Activated CD4-positive, alpha-beta T cell treated with anti-CD3 and anti-CD28 coated beads, Interleukin-2, amount 50 U/mL, for 16 hours (primary cell): ENCODE data around the gene WIPF3.

Experiments
- DNase-seq: peaks from one replicate; pipeline ENCODE4 v3.0.0-alpha.2; 2020

Gene WIPF3

DNA sequence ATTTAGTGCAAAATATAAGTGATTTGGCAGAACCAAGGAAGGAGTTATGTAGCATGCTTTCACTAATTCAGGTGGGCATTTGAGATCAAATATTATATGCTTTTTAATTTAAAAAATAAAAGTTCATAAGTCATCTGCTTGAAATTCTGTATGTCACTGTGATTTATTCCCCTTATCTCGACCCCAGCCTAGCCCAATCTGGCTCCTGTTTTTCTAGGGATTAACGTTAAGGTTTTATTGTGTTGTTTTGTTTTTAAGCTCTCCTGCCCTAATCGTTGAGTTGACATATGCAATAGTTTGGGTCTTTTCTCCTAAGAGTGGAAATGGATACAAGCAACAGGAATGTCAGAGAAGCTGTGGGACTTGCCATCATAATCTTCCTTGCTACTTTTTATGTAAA is 42.6 kb downstream of the WIPF3 start:
- DNase-seq: no peak

DNA sequence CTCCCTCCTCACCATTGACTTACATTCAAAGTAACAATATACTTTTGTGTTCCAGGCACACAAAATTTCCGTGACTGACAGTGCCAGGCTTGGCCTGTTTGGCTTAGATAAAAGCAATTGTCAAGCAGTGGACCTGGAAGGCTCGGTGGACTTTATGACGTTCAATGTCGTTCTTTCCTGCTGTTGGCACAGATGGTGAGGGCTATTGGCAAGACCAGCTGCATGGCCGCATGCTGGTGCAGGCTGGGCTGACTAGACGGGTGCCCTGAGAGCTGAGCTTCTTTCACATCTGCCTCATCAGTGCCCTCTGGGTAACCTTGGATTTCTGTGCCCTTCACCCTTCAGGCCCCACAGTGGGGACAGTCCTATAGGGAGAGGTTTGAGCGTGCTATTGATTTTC is 45.2 kb downstream of the WIPF3 start:
- no peak for DNase-seq

DNA sequence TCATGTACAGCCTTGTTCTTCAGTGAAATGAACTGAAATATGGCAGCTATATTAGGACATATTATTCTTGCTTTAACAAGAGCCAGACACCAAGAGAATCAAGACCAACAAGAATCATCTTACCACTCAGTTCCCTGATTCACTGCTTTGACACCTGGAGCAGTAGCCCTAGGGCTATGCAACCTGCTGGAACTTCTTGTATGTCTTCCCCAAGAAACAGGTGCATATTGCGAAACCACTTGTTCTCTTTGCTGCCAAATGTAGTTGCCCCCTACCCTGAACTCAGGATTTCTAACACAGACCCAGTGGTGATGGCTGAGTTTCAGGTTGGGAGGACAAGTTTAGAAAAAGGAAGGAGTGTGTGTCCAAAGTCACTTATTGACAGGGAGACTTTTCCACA is 46.1 kb downstream of the WIPF3 start:
- DNase-seq: no peak

DNA sequence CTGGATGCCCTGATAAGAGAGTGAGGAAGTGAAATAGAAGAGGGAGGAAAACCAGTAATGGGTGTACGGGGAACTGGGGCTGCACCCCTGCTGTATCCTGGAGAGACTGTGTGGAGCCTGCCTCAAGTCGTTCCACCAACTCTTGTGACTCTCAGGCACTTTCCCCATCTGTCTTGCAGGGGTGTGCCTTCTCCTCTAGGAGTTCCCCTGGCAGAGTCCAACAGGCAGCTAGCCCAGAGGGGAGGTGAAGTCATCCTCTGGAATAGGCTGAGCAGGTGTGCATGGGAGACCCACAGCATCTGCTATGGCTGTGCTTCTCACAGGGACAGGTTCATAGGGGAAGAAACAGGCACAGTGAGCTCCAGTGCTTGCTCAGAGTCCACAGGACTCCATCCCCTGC is 46.8 kb downstream of the WIPF3 start:
- DNase-seq: no peak

DNA sequence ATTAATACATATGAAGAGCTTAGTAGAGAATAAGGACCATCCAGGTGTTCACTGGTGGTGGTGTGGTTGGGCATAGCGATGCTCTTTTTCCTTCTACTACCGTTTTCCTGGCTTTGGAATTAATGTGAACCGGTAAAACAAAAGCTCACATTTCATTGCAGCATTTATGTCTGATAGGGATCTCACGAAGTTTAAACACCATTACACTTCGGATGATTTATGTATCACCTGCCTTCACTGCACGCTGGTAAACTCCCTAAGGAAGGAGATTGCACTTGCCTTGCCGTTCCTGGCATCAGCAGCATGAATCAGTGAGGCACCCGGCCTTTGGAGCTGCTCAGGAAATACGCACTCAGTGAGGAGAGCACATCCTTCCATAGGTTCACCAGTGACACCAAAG is 47.5 kb downstream of the WIPF3 start:
- no peak for DNase-seq

DNA sequence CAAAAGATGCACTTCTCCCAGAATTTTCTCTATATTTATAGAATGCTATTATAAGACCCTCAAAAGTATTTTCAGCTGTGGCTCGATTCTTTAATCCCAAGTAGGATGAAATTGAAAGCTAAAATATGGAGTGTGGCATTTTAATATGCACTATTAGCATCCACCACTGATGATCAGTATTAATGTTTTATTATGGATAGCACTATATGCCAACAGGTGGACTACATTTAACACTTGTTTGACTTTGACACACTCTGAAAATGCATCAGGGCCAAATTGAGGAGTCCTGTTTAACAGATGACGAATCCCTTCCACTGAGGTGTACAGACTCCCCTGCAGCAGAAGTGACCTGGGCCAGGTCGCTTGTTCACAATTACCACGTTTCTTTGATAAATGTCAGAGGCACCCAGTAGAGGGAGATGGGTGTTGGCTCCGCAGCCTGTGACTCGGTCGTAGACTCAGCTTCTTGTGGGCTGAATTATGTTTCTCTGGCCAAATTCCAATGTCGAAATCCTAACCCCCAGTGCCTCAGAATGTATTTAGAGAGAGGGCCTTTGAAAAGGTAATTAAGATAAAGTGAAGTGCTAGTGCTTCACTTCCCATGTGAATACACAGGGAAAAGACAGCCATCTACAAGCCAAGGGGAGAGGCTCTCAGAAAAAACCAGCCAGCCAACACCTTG is 48.1 kb downstream of the WIPF3 start:
- no peak for DNase-seq

DNA sequence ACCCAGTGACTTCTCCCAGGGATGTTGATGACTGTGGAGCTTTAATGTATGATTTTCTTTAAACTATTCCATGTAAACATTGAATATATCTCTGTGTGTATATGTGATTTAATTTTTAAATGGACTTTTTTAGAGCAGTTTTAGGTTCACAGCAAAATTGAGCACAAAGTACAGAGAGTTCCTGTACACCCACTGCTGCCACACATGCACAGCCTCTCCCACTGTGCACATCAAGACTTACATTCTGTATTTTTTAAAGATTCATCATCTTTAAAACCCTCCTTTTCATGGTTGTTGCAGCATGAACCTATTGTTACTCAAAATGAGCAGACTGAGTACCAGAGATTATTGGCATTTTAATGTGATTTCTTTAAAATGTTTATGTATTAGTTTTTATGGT is 51.3 kb downstream of the WIPF3 start:
- no peak for DNase-seq

DNA sequence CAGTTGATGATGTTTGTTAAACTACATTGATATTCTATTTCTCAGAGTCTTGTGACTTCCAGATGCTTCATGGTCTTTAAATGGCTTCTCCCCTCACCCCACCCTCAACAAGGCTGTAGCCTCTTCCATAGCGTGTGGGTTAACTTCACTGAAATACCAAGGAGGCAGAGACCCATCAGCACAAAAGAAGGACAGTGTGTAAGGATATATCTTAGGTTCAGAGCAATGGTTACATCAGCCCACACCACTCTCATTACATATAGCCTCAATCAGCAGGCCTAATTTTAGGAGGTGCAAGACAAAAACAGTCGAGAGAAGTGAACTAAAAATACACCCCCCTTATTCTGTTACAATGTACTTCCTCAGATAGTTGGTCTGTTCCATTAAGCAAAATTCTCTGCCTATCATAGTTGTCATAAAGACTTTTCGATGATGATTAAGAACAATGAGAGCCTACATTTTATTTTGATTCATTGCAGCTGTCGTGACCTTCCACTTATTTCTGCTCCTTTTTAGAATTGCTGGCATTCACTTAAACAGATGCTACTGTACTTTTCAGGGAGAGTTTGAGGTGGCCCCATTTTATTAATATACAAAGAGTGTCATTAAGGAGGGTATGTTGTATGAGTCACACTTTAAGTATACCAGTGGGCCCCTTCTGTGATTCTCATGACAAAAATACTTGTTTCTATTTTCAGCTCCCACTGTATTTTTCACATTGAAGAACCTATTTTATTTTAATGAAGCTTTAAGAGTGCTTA is 52.1 kb downstream of the WIPF3 start:
- no peak for DNase-seq

DNA sequence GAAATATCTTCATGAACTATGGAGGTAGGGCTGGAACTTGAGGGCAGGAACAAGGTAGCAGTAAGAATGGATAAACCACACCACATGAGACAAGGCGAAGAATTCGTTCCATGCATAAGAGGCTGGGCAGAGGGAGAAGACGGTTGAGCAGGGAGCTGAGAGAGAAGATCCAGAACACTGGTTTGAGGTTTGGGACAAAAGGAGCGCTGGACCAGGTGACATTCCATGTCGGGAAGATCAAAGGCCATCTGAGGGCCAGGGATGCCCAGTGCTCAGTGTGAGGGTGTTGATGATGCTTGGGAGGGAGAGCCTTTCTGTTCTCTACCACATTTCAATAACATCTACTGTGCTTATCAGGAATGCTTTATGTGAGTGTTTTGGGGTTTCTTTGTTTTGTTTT is 52.8 kb downstream of the WIPF3 start:
- no peak for DNase-seq

DNA sequence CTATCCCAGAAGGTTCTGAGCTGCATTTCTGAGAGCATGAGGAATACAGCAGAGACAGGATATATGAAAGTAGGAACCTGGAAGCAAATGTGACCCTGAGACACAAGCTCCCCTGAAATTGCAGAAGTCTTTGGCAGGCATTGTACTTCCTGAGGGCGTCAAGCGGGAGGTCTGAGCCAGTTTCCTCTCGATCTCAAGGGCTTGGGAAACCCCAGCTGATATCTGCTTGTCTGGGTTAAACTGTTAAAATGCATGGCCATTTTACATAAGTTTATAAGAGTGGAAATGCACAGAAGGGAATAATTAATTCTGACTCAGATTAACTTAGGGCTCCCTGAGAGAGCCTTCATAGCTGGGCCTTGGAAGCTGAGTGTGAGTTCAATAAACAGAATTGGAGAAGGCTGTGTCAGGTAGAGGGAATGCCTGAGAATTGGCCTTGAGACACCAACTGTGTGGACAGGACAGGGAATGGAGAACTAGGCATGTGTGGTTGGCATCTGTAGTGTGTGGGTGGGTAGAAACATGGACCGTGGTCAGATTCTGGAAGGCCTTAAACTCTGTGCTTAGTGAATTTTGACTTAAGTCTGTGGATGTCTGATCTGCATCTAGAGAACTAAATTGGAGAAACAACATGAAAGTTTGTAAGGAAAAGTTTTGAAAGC is 53.3 kb downstream of the WIPF3 start:
- DNase-seq: no peak

DNA sequence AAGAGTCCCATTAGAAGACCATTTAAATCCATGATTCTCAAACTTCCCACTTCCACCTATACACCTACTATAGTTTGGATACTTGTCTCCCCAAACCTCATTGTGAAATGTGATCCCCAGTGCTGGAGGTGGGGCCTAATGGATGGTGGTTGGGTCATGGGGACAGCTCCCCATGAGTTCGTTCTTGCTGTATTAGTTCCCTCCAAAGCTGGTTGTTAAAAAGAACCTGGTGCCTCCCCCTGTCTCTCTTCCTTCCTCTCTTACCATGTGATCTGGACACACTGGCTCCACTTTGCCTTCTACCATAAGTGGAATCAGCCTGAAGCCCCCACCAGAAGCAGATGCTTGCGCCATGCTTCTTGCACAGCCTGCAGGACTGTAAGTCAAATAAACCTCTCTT is 53.9 kb downstream of the WIPF3 start:
- DNase-seq: no peak

DNA sequence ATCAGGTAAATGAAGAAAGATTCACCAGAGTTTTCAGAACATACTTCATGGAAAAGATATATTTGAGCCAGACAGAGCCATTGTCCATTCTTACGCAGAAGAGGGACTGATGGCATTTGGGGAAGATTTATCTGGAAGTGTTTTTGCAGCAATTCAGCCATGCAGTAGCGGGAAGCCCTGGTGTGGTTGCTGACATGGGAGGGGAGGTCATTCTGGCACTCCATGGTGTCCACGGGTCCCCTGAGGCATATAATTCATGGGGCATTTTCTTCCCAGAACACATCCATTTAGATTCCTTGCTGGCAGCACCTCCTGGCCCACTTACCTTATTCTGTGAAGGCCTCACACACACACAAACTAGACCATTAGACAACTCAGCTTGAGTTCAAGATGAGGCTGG is 55.6 kb downstream of the WIPF3 start:
- DNase-seq: no peak

DNA sequence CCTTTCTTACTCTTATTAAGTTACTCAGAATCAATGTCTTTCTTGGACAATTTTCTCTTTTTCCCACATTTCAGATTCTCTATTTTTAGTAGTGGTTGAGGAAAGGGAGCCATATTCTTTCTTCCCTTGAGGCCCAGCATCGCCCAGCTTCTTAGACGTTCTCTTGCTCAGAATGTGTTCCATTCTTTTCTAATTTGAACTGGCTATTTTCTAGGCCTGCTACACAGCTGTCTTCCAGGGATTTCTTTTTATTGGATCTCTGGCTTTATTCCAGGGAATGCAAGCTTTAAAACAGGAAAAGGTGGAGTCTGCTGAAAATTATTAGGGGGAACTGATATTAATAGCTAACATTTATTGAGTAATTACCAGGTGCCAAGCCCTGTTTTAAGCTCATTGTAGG is 58.3 kb downstream of the WIPF3 start:
- no peak for DNase-seq

DNA sequence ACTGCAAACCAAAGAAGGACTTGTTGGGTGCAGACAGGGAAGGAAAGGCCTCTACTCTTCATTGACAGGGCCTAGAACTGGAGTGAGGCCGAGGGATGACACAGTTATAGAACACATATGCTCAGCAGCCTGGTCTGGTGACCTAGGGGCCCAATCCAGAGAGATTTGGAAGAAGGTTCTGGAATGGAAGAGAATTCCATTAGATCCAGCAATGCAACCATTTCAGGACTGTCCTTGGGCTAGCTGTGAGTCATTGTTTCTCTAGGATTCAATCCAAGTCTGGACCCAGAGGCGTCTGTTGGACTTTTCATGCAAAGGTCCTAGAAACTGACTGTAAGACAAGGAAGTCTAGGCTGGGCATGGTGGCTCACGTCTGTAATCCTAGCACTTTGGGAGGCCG is 59.2 kb downstream of the WIPF3 start:
- no peak for DNase-seq

DNA sequence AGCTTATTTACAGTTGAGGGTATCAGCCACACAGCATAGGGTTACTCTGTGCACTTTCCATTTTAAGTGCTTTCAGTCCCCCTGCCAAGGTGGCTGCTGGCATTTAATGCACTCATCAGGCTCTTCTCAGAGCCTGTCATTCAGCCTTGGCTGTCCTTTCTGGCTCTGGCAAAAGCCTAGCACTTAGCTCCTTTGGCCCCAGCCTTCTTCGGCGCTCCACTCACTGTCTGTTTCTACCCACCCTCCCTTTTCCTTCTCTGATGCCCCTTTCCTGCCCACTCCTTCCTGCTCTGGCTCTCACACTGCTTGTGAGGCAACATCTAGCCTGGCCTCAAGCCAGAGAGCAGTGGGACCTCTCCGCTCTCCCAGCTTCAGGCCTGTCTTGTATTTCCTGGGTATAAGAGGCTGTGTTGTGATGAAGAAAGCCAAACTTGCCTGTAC is 60.2 kb downstream of the WIPF3 start:
- no peak for DNase-seq

DNA sequence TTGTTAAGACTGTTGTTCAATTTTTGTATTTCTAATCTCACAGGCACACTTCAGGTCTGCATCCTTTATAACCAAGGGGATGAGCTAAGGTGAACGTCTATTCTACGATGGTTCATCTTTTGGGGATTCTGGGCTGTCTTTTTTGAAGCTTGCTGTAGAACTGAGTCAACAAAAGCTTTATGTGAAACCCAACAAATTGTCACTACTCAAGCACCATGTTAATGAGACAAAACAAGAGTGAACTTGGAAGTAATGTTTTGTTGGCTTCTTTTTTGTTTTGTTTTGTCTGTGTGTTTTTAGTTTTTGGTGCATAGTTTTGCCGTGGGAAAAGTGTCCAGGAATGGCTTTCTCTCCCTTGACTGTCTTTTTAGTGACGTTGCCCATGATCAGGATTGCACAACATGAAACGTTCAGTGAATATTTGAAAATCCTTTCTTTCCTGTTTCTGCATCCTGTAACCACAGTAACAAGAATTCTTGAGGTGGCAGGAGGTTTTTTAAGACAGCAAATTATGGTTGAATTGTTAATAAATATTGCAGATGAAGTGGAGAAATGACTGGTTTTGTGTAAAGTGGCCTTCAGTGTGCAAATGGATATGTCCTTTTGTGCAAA is 65.6 kb downstream of the WIPF3 start:
- no peak for DNase-seq

DNA sequence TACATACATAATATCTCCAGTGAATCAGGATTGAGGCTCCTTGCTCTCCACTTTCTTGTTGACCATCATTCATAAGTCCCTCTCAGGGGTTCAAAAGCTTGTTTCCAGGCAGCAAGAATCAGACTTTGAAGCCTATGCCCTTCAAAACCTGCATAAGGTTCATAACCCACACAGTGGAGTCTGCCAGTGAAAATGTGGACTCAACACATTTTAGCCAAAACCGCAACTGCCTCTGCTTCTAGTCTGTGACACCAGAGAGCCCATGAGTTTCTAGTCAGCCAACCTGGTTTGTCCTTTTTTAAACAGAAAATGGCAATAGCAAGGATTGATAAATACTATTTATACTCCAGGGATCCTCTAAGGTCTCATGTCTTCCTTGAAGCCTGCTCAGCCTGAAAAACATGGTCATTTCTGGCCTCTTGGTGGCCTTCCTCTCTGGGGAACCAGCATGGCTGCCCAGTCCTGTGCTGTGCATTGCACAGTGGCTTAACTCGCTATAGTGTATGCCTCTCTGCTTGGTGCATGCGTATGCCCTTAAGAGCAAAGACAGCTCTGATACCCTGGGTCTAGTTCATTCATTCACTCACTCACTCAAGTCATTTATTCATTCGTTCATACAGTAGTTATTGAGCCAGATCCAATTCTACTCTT is 67.5 kb downstream of the WIPF3 start:
- DNase-seq: no peak

DNA sequence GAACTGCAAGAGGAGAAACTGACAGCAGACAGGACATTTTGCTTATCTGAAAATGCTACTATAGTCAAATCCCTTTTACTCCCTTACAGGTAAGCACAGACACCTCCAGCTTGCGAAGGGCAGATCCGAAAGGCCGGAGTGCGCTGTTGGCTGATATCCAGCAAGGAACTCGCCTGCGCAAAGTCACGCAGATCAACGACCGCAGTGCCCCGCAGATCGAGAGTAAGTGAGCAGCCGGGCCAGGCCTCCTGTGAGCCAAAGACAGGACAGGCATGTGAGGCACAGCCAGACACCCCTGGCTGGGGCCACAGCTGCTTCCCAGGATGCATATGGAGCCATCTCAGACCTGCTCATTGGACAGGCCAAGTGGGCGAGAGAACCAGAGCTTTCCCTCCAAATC is 69.4 kb downstream of the WIPF3 start:
- no peak for DNase-seq

DNA sequence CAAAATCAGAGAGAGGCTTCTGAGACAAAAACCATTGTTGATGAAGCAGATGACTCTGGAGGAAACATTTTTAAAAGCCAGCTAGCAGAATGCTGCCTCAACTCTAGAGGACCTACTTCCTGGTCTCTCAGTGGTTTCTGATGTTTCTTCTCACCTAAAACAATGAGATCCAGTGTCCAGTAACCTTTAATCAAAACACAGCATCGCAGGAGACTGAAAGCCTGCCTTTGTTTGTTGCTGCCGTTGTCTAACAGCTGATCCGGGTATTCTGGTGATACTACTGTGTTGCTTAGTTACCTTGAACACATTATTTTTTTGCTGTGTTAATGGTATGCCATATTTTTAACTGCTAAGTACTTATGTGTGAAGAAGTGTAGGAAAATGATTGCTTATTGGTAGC is 70.9 kb downstream of the WIPF3 start:
- DNase-seq: no peak

DNA sequence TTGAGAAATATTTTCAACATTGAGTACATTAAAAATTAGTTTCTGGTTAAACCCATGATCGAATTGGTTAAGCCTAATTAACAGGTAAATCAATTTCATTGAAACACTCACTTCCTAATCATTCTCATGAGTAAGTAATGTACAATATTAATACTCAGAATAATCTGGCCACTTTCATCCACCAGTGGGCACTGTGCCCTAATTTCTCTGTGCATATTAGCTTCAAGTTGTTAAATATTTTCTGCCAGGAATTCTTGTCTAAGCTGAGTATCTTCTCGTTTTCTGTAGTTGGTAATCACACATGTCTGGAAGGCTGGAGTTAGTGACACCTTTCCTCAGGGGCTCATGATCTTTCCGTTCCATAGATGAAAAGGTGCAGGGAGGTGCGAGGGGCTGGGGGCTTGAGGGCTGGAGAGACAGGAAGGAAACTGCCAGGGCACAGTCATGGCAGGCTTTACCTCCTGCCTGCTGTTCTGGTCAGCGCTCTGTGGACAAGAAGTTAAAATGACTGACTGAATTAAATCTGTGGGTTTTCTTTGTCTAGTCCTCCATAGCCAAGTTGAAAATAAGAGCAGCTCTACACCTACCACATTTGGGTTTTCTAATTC is 71.9 kb downstream of the WIPF3 start:
- DNase-seq: no peak

DNA sequence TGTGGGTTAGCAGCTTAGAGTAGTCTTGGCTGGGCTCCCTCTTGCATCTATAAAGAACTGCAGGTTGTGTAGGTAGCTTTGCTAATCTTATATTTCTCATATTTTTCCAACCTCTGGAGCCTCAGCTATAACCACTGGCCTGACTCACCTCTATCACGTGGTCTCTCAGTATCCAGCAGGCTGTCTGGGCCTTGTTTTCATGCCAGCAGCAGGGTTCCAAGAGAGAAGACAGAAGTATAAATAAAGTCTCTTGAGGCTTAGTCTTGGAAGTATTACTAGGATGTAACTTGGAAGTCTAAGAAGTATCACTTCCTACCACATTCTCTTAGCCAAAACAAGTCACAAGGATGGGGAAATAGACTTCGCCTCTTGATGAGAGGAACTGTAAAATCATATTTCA is 73.3 kb downstream of the WIPF3 start:
- DNase-seq: no peak

DNA sequence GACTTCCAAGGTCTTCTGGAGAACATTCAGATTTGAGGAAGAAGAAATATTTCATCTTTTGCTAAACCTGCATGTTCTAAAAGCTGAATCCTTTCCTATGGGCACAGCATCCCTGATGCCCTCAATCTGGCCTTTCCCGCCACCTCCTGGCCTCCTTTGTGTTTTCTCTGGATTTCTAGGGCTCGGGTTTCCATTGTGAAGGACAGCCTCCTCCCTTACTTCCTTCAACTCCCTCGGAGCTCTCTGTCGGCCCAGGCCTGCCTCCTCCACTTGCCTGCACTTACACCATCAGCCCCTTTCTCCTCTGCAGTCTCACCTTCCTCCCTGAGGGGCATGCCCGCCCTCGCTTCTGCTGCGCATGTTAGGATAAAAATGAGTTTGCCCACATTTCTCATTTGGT is 75.4 kb downstream of the WIPF3 start:
- no peak for DNase-seq

DNA sequence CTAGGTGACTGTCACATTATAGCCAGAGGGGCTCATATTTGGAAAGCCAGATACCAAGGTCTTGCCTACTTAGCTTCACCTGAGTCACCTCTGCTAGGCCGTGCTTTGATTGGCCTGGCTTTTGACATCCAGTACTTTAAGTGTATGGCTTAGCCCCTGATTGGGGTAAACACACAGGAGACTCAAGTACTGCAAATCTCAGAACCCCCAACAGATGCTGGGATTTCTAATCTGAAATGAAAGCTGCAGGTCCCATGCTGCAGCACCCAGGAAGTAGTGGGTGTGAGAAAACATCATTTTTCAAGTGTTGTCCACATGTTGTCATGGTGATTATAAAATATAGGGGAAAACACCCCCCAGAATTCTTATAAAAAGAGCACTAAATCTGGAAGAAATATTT is 76.2 kb downstream of the WIPF3 start:
- no peak for DNase-seq
